Loucy (cell line): ENCODE data around the gene CLTA.
A peak's percentile ranks its signal among the peaks of the same experiment; 100 is the strongest.

Source experiments
- H2AFZ ChIP-seq: fragments of 200-600 bp; sonication (generic); 2 replicates; pipeline ENCODE4 v1.6.0; 2016; ENCODE audit warnings: antibody characterized with exemption, mild to moderate bottlenecking, low read length, moderate library complexity
- H3F3A ChIP-seq: fragments of 200-600 bp; 2 replicates; pipeline ENCODE4 v1.6.0; 2016; ENCODE audit warnings: antibody characterized with exemption, low read depth, mild to moderate bottlenecking
- H3K27me3 ChIP-seq: fragments of 200-600 bp; sonication (generic); 2 replicates; pipeline ENCODE4 v1.6.1; 2014; ENCODE audit warnings: low read length, mild to moderate bottlenecking; ENCODE audit not compliant: insufficient read depth, poor library complexity, severe bottlenecking
- H3K36me3 ChIP-seq: fragments of 200-600 bp; sonication (generic); 2 replicates; pipeline ENCODE4 v1.6.1; 2016; ENCODE audit warnings: low read length; ENCODE audit not compliant: insufficient read depth
- H3K4me1 ChIP-seq: fragments of 200-600 bp; sonication (generic); 2 replicates; pipeline ENCODE4 v1.5.1; 2014; ENCODE audit warnings: low read length, mild to moderate bottlenecking; ENCODE audit not compliant: insufficient read depth, poor library complexity, severe bottlenecking
- H3K4me2 ChIP-seq: fragments of 200-600 bp; sonication (generic); 2 replicates; pipeline ENCODE4 v1.6.0; 2014; ENCODE audit warnings: antibody characterized with exemption, low read length, low read depth, mild to moderate bottlenecking; ENCODE audit not compliant: poor library complexity, severe bottlenecking
- H3K4me3 ChIP-seq: fragments of 200-600 bp; sonication (generic); 2 replicates; pipeline ENCODE4 v1.5.1; 2014; ENCODE audit warnings: low read length, mild to moderate bottlenecking, mixed read lengths; ENCODE audit not compliant: poor library complexity, severe bottlenecking
- H3K79me2 ChIP-seq: fragments of 200-600 bp; sonication (generic); 2 replicates; pipeline ENCODE4 v1.6.1; 2014; ENCODE audit warnings: low read length; ENCODE audit not compliant: insufficient read depth
- H3K9ac ChIP-seq: fragments of 200-600 bp; sonication (generic); 2 replicates; pipeline ENCODE4 v1.6.0; 2014; ENCODE audit warnings: mild to moderate bottlenecking, low read depth, low read length, moderate library complexity; ENCODE audit not compliant: poor library complexity, severe bottlenecking
- H3K9me2 ChIP-seq: fragments of 200-600 bp; sonication (generic); replicated peaks from 2 replicates; pipeline ENCODE4 v1.6.1; 2016; ENCODE audit warnings: low read depth, low read length, mixed read lengths
- H3K9me3 ChIP-seq: fragments of 200-600 bp; sonication (generic); 2 replicates; pipeline ENCODE4 v1.6.1; 2014; ENCODE audit warnings: mild to moderate bottlenecking, antibody characterized with exemption, low read length, low read depth; ENCODE audit not compliant: insufficient read depth
- H4K20me1 ChIP-seq: fragments of 200-600 bp; sonication (generic); 2 replicates; pipeline ENCODE4 v1.6.0; 2014; ENCODE audit warnings: antibody characterized with exemption, low read length, mild to moderate bottlenecking; ENCODE audit not compliant: insufficient read depth, poor library complexity, severe bottlenecking
- CTCF ChIP-seq: fragments of 200-600 bp; sonication (generic); conservative IDR thresholded peaks from 2 replicates; pipeline ENCODE4 v1.5.1; 2014; ENCODE audit warnings: mild to moderate bottlenecking, antibody characterized with exemption, low read length
- EZH2phosphoT487 ChIP-seq: fragments of 200-600 bp; IDR thresholded peaks from 2 replicates; pipeline ENCODE4 v1.6.1; 2018; ENCODE audit warnings: antibody characterized with exemption, mild to moderate bottlenecking, moderate library complexity, borderline replicate concordance

CLTA gene

GRCh38 chr9:36166168-36166927 lies 24.4 kb upstream of the CLTA start:
- Histone ChIP-seq H3K4me2 (peak overlapping the region; percentile 46), H3K4me3 (peak overlapping the region; percentile 44), H3K9ac (no peak overlapping the region), H4K20me1 (no peaks in the 10 kb centered on the region), H3F3A (no peaks in the 10 kb centered on the region), H2AFZ (peak overlapping the region; percentile 60; the same call in 1 of the 2 replicates), H3K9me3 (no peaks in the 10 kb centered on the region), H3K27me3 (no peaks in the 10 kb centered on the region), H3K79me2 (no peaks in the 10 kb centered on the region), H3K36me3 (no peaks in the 10 kb centered on the region), H3K9me2 (no peaks in the 10 kb centered on the region), H3K4me1 (no peaks in the 10 kb centered on the region)
- TF ChIP-seq EZH2phosphoT487 (no peak), CTCF (peak; percentile 80)

GRCh38 chr9:36169166-36169565 lies 21.6 kb upstream of the CLTA start, which contains the start of gene CCIN:
Gene CCIN (plus strand): TSS chr9:36169388. CDS start chr9:36169503, 115 bp downstream.
- no peaks in the 10 kb centered on the region for H3K9me3 ChIP-seq
- H4K20me1 ChIP-seq = no peaks in the 10 kb centered on the region
- H3K4me2 ChIP-seq = no peak within 1 kb of the TSS
- no peak within 1 kb of the TSS for H3K4me3 ChIP-seq
- no peaks in the 10 kb centered on the region for H3F3A ChIP-seq
- TF ChIP-seq CTCF (no peak), EZH2phosphoT487 (no peak)
- H2AFZ ChIP-seq = no peak within 1 kb of the TSS
- no peaks in the 10 kb centered on the region for H3K4me1 ChIP-seq
- H3K79me2 ChIP-seq = no peaks in the 10 kb centered on the region
- no peaks in the 10 kb centered on the region for H3K9me2 ChIP-seq
- no peaks in the 10 kb centered on the region for H3K27me3 ChIP-seq
- no peak within 1 kb of the TSS for H3K9ac ChIP-seq
- H3K36me3 ChIP-seq = no peaks in the 10 kb centered on the region

- no peaks in the 10 kb centered on the region for H3K36me3 ChIP-seq
- no peak overlapping the region for H3K4me3 ChIP-seq
- H3K9me2 ChIP-seq = no peaks in the 10 kb centered on the region
- H2AFZ ChIP-seq = no peak overlapping the region
- TF ChIP-seq CTCF (no peak), EZH2phosphoT487 (no peak)
- no peaks in the 10 kb centered on the region for H4K20me1 ChIP-seq
- H3K27me3 ChIP-seq = no peaks in the 10 kb centered on the region
- H3F3A ChIP-seq = no peaks in the 10 kb centered on the region
- H3K4me2 ChIP-seq = no peak overlapping the region
- no peaks in the 10 kb centered on the region for H3K79me2 ChIP-seq
- H3K4me1 ChIP-seq = no peaks in the 10 kb centered on the region
- H3K9me3 ChIP-seq = no peaks in the 10 kb centered on the region
- H3K9ac ChIP-seq = no peak overlapping the region
Measured at GRCh38 chr9:36169708-36170107, 21.0 kb upstream of the CLTA start.
